Stimulated activated memory B cell treated with anti-CD40 and anti-IgM and Interleukin-4, amounts not matched to agents 10 μg/mL and 1 μg/mL and 100 μg/mL, for 72 hours (primary cell): ENCODE measurements around the gene GRIN2A.

Experiments used
- ATAC-seq: fragments of 150-1000 bp; cut with Tn5 transposase; 2 replicates; pipeline ENCODE4 v1.10.0; 2021
- H3K27ac Mint-ChIP-seq: one replicate; pipeline ENCODE4 v1.8.0; 2022; ENCODE audit warnings: mild to moderate bottlenecking, mixed read lengths
- H3K27me3 Mint-ChIP-seq: one replicate; pipeline ENCODE4 v1.8.0; 2022; ENCODE audit warnings: mixed read lengths
- H3K36me3 Mint-ChIP-seq: one replicate; pipeline ENCODE4 v1.8.0; 2022; ENCODE audit warnings: mixed read lengths
- H3K4me1 Mint-ChIP-seq: one replicate; pipeline ENCODE4 v1.8.0; 2022; ENCODE audit warnings: mixed read lengths
- H3K4me3 Mint-ChIP-seq: one replicate; pipeline ENCODE4 v1.8.0; 2022; ENCODE audit warnings: mild to moderate bottlenecking, moderate library complexity, mixed read lengths
- H3K9me3 Mint-ChIP-seq: one replicate; pipeline ENCODE4 v1.8.0; 2022; ENCODE audit warnings: mixed read lengths

GRIN2A gene

DNA sequence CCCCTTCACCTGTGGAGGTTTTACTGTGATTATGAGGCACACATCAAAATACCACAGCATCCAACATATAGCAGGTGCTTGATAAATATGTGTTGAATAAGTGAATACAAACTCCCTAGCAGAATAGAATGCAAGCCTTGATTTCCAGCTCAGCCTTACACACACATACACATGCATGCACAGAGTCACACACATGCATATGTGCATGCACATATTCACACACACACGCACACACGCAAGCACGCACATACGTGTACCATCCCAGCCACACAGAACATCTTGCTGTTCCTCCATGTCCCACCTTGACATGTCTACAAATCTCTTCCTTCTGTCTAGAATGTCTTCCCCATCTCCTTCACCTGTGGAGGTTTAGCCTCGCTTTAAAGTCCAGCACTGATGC, 160.1 kb downstream of the GRIN2A start:
- peaks cover 23% of the 10 kb centered on the region for H3K27me3 Mint-ChIP-seq
- no peak overlapping the region for H3K4me3 Mint-ChIP-seq
- H3K27ac Mint-ChIP-seq, result no peak overlapping the region

DNA sequence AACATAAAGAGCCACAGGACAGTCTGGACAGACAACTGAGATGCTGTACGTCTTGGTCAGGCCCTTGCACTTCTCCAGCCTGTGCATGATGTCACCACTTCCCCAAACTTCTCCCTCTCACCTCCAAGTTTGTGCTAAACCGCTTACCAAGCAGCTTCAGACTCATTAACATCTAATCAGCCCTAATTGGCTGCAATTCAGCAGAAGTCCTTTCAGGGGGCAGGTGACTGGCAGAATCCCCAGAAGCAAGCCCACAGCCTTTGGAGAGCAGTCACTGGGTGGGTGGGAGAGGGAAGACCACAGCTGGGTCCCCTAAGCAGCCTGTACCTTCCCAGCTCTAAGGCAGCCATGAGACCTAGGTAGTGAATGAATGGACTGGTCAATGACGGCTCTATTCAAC, 161.4 kb downstream of the GRIN2A start:
- H3K4me3 Mint-ChIP-seq, result no peak overlapping the region
- no peaks in the 10 kb centered on the region for H3K4me1 Mint-ChIP-seq
- H3K9me3 Mint-ChIP-seq, result no peaks in the 10 kb centered on the region
- peaks cover 23% of the 10 kb centered on the region for H3K27me3 Mint-ChIP-seq
- no peak for ATAC-seq
- no peak overlapping the region for H3K27ac Mint-ChIP-seq
- H3K36me3 Mint-ChIP-seq, result no peaks in the 10 kb centered on the region

More for the DNA sequence above, 160.1 kb downstream of the GRIN2A start:
- Mint-ChIP-seq H3K4me1 (no peaks in the 10 kb centered on the region), H3K9me3 (no peaks in the 10 kb centered on the region), H3K36me3 (no peaks in the 10 kb centered on the region)
- ATAC-seq, result no peak

- Mint-ChIP-seq H3K27ac (no peak overlapping the region), H3K27me3 (peaks cover 36% of the 10 kb centered on the region), H3K4me1 (no peaks in the 10 kb centered on the region), H3K4me3 (no peak overlapping the region), H3K9me3 (no peaks in the 10 kb centered on the region), H3K36me3 (no peaks in the 10 kb centered on the region)
- no peak for ATAC-seq
Observed at GRCh38 chr16:10016752-10017151, 165.5 kb downstream of the GRIN2A start.

- ATAC-seq, result no peak
- no peaks in the 10 kb centered on the region for H3K4me1 Mint-ChIP-seq
- no peak overlapping the region for H3K4me3 Mint-ChIP-seq
- no peak overlapping the region for H3K27ac Mint-ChIP-seq
- no peaks in the 10 kb centered on the region for H3K9me3 Mint-ChIP-seq
- H3K36me3 Mint-ChIP-seq, result no peaks in the 10 kb centered on the region
- H3K27me3 Mint-ChIP-seq, result peaks cover 36% of the 10 kb centered on the region
Observed at GRCh38 chr16:10015397-10015796, 166.8 kb downstream of the GRIN2A start.

GRCh38 chr16:10013774-10014173, 168.5 kb downstream of the GRIN2A start:
- H3K4me1 Mint-ChIP-seq, result no peaks in the 10 kb centered on the region
- H3K36me3 Mint-ChIP-seq, result no peaks in the 10 kb centered on the region
- no peak overlapping the region for H3K4me3 Mint-ChIP-seq
- H3K27ac Mint-ChIP-seq, result no peak overlapping the region
- no peak for ATAC-seq
- no peaks in the 10 kb centered on the region for H3K9me3 Mint-ChIP-seq
- peaks cover 34% of the 10 kb centered on the region for H3K27me3 Mint-ChIP-seq

- H3K4me3 Mint-ChIP-seq, result no peak overlapping the region
- no peaks in the 10 kb centered on the region for H3K36me3 Mint-ChIP-seq
- no peak for ATAC-seq
- no peaks in the 10 kb centered on the region for H3K9me3 Mint-ChIP-seq
- no peak overlapping the region for H3K27ac Mint-ChIP-seq
- H3K27me3 Mint-ChIP-seq, result peaks cover 30% of the 10 kb centered on the region
- H3K4me1 Mint-ChIP-seq, result no peaks in the 10 kb centered on the region
Observed at GRCh38 chr16:10013364-10013763, 168.9 kb downstream of the GRIN2A start.

- Mint-ChIP-seq H3K9me3 (peaks cover 4% of the 10 kb centered on the region), H3K4me3 (no peak overlapping the region), H3K27ac (no peak overlapping the region), H3K27me3 (peaks cover 20% of the 10 kb centered on the region), H3K4me1 (no peaks in the 10 kb centered on the region), H3K36me3 (no peaks in the 10 kb centered on the region)
- no peak for ATAC-seq
Observed at GRCh38 chr16:10009684-10010083, 172.5 kb downstream of the GRIN2A start.

GRCh38 chr16:10003486-10003885, 178.7 kb downstream of the GRIN2A start:
- no peak overlapping the region for H3K4me3 Mint-ChIP-seq
- H3K9me3 Mint-ChIP-seq, result peaks cover 14% of the 10 kb centered on the region
- peaks cover 30% of the 10 kb centered on the region for H3K27me3 Mint-ChIP-seq
- no peak overlapping the region for H3K27ac Mint-ChIP-seq
- H3K4me1 Mint-ChIP-seq, result no peaks in the 10 kb centered on the region
- no peaks in the 10 kb centered on the region for H3K36me3 Mint-ChIP-seq
- ATAC-seq, result no peak

DNA sequence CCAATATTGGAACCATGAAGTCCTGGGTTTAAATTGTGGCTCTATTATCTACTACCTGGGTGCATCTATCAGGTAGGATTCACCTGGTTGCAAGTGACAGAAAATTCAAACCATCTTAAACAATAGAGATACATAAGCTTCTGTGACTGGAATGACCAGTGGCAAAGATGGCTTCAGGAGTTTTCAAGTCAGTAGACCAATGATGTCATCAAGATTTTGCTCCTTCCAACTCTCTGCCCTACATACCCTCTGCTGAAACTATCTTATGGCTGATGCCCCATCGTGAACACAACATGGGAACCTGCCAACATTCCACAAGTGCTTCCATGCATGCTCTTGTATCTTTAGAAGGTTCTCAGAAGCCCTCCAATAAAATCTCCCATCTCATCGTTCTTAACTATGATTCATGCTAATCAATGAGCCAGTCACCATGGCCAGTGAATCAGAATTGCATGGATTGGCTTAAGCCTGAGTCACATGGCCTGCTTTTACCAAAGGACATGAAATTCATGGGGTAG, 180.9 kb downstream of the GRIN2A start:
- H3K27ac Mint-ChIP-seq, result no peak overlapping the region
- ATAC-seq, result no peak
- H3K9me3 Mint-ChIP-seq, result peaks cover 16% of the 10 kb centered on the region
- no peak overlapping the region for H3K4me3 Mint-ChIP-seq
- H3K36me3 Mint-ChIP-seq, result no peaks in the 10 kb centered on the region
- H3K4me1 Mint-ChIP-seq, result no peaks in the 10 kb centered on the region
- H3K27me3 Mint-ChIP-seq, result peaks cover 30% of the 10 kb centered on the region

GRCh38 chr16:9996221-9996620, 186.0 kb downstream of the GRIN2A start:
- H3K9me3 Mint-ChIP-seq, result peaks cover 21% of the 10 kb centered on the region
- H3K36me3 Mint-ChIP-seq, result no peaks in the 10 kb centered on the region
- no peak overlapping the region for H3K27ac Mint-ChIP-seq
- no peaks in the 10 kb centered on the region for H3K4me1 Mint-ChIP-seq
- ATAC-seq, result no peak
- H3K4me3 Mint-ChIP-seq, result no peak overlapping the region
- H3K27me3 Mint-ChIP-seq, result peaks cover 27% of the 10 kb centered on the region

DNA sequence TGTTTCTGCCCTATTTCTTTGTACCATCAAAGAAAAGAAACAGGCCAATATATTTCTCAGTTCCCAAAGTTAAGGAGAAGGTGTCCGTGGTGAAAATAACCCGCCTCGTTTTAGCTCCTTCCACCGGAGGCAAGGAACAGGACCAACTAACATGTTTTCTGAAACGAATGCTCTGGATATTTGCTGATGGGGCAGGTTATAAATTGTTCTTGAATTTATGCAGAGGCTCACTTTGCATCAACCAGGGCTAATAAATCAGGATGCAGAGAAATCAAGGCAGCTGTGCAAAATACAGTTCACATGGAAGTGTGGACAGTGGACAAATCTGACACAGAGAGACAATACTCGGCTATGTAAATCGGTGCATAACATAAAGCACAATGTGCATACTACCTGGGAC, 189.8 kb downstream of the GRIN2A start:
- ATAC-seq, result no peak
- no peak overlapping the region for H3K4me3 Mint-ChIP-seq
- peaks cover 14% of the 10 kb centered on the region for H3K9me3 Mint-ChIP-seq
- no peak overlapping the region for H3K27ac Mint-ChIP-seq
- H3K4me1 Mint-ChIP-seq, result no peaks in the 10 kb centered on the region
- H3K27me3 Mint-ChIP-seq, result peaks cover 16% of the 10 kb centered on the region
- H3K36me3 Mint-ChIP-seq, result no peaks in the 10 kb centered on the region

GRCh38 chr16:9980981-9981380, 201.2 kb downstream of the GRIN2A start:
- ATAC-seq, result no peak
- H3K9me3 Mint-ChIP-seq, result peaks cover 7% of the 10 kb centered on the region
- no peak overlapping the region for H3K4me3 Mint-ChIP-seq
- no peak overlapping the region for H3K27ac Mint-ChIP-seq
- H3K36me3 Mint-ChIP-seq, result no peaks in the 10 kb centered on the region
- H3K27me3 Mint-ChIP-seq, result peaks cover 25% of the 10 kb centered on the region
- no peaks in the 10 kb centered on the region for H3K4me1 Mint-ChIP-seq

- Mint-ChIP-seq H3K4me3 (no peak overlapping the region), H3K36me3 (no peaks in the 10 kb centered on the region), H3K9me3 (no peaks in the 10 kb centered on the region), H3K4me1 (no peaks in the 10 kb centered on the region), H3K27ac (no peak overlapping the region), H3K27me3 (peaks cover under 1% of the 10 kb centered on the region)
- ATAC-seq, result no peak
Observed at GRCh38 chr16:9978160-9978725, 204.0 kb downstream of the GRIN2A start.

DNA sequence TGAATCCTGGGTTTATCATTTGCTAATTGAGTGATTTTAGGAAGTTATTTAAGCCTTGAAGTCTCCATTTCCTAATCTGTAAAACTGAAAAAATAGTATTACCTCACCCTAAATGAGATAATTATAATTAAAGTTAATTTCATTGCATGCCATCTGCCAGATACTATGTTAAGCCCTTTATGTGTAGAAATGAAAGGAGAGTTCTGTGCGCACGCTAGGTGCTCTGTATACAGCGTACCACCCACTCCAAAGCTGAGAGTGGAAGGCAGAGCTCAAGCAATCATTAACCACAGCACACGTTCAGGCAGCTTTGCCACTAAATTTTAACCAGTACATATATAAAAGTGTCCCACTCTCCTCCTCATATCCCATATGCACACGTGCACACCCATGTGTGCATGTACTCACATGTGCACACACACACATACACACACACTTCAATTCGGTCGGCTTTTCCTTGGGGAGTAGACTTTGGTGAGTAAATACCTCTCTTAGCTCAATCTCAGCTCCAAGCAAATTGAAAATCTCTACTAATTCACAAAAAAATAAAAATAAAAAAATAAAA, 204.8 kb downstream of the GRIN2A start:
- H3K36me3 Mint-ChIP-seq, result no peaks in the 10 kb centered on the region
- peaks cover 9% of the 10 kb centered on the region for H3K27me3 Mint-ChIP-seq
- ATAC-seq, result no peak
- no peak overlapping the region for H3K27ac Mint-ChIP-seq
- H3K4me1 Mint-ChIP-seq, result no peaks in the 10 kb centered on the region
- no peaks in the 10 kb centered on the region for H3K9me3 Mint-ChIP-seq
- no peak overlapping the region for H3K4me3 Mint-ChIP-seq

- no peak for ATAC-seq
- Mint-ChIP-seq H3K9me3 (no peaks in the 10 kb centered on the region), H3K4me1 (no peaks in the 10 kb centered on the region), H3K4me3 (no peak overlapping the region), H3K36me3 (no peaks in the 10 kb centered on the region), H3K27me3 (peaks cover 17% of the 10 kb centered on the region), H3K27ac (no peak overlapping the region)
Observed at GRCh38 chr16:9976601-9977000, 205.6 kb downstream of the GRIN2A start.

GRCh38 chr16:9971907-9972306, 210.3 kb downstream of the GRIN2A start:
- H3K4me1 Mint-ChIP-seq, result no peaks in the 10 kb centered on the region
- no peak overlapping the region for H3K4me3 Mint-ChIP-seq
- H3K27me3 Mint-ChIP-seq, result peaks cover 30% of the 10 kb centered on the region
- H3K27ac Mint-ChIP-seq, result no peak overlapping the region
- ATAC-seq, result no peak
- no peaks in the 10 kb centered on the region for H3K36me3 Mint-ChIP-seq
- peaks cover 6% of the 10 kb centered on the region for H3K9me3 Mint-ChIP-seq
